Liver (tissue), 3 donors: ENCODE data around the gene BANP.

Source experiments
- CTCF ChIP-seq: fragments of 150-350 bp; IDR thresholded peaks from 2 replicates; pipeline ENCODE4 v1.5.1; 2017; ENCODE audit warnings: improper control_type of control experiment, low read depth, low read length; ENCODE audit not compliant: missing input control
- GABPA ChIP-seq, 2 donors: IDR thresholded peaks in 1 of 2; conservative IDR thresholded peaks in 1 of 2; 2 replicates each; pipeline ENCODE4 v1.6.1; 2016; ENCODE audit warnings: antibody characterized with exemption in 2 of 2, mild to moderate bottlenecking in 1 of 2, moderate library complexity in 1 of 2
- JUND ChIP-seq, 2 donors: IDR thresholded peaks; 2 replicates each; pipeline ENCODE4 v1.6.1; 2016; ENCODE audit warnings: antibody characterized with exemption in 2 of 2
- REST ChIP-seq: IDR thresholded peaks from 2 replicates; pipeline ENCODE4 v1.6.1; 2016; ENCODE audit warnings: antibody characterized with exemption, mild to moderate bottlenecking
- YY1 ChIP-seq: IDR thresholded peaks from 2 replicates; pipeline ENCODE4 v1.6.1; 2016; ENCODE audit warnings: antibody characterized with exemption, mild to moderate bottlenecking
- ZBTB33 ChIP-seq: IDR thresholded peaks from 2 replicates; pipeline ENCODE4 v1.6.1; 2016; ENCODE audit warnings: antibody characterized with exemption
- donor health status: healthy.
- donor health status: healthy.

- no peak for TF ChIP-seq CTCF
- TF ChIP-seq JUND (IDR thresholded peaks at IDR 0.05) = no peak
- TF ChIP-seq YY1 = no peak
- no peak for TF ChIP-seq GABPA (IDR thresholded peaks at IDR 0.05 in 1 of 2, conservative IDR thresholded peaks at IDR 0.05 in 1 of 2)
- TF ChIP-seq ZBTB33 = no peak
- no peak for TF ChIP-seq REST
Observed at GRCh38 chr16:87945351-87946042, 5.7 kb upstream of the BANP start.
